Natural killer cell (primary cell): ENCODE results near the gene CBFA2T3. TPM values are rescaled to one million over a fixed set of nuclear protein-coding genes. Genes with fewer than 3 reads are reported as not detected.

Experiments used
- ATAC-seq, 3 donors: fragments of 150-1000 bp in 2 of 3; fragments of 200-7000 bp in 1 of 3; cut with Tn5 transposase; 1 replicate in 1 of 3; 2 replicates in 2 of 3; pipeline ENCODE4 v1.10.0; 2021; ENCODE audit warnings: mild to moderate bottlenecking in 2 of 3, moderate library complexity in 2 of 3
- DNase-seq, 2 donors: peaks; one replicate each; pipeline versions ENCODE4 v3.0.0 to v3.0.0-alpha.2; 2013 to 2021; ENCODE audit warnings: mixed read lengths in 1 of 2
- H3K27ac ChIP-seq: one replicate; pipeline ENCODE4 v1.5.1; 2013; ENCODE audit warnings: mild to moderate bottlenecking, low read length
- H3K27me3 ChIP-seq: one replicate; pipeline ENCODE4 v1.6.1; 2013; ENCODE audit warnings: low read length; ENCODE audit not compliant: control insufficient read depth, insufficient read depth
- H3K36me3 ChIP-seq: one replicate; pipeline ENCODE4 v1.6.1; 2013; ENCODE audit warnings: low read length; ENCODE audit not compliant: control insufficient read depth, insufficient read depth
- H3K4me1 ChIP-seq: one replicate; pipeline ENCODE4 v1.6.1; 2013; ENCODE audit warnings: low read length; ENCODE audit not compliant: control insufficient read depth, insufficient read depth
- H3K4me3 ChIP-seq: one replicate; pipeline ENCODE4 v1.5.1; 2013; ENCODE audit warnings: low read length
- H3K9me3 ChIP-seq: one replicate; pipeline ENCODE4 v1.6.1; 2013; ENCODE audit warnings: low read length; ENCODE audit not compliant: control insufficient read depth, insufficient read depth
- H3K27ac Mint-ChIP-seq, 2 donors: one replicate each; pipeline ENCODE4 v1.8.0; 2022; ENCODE audit warnings: mild to moderate bottlenecking in 2 of 2, mixed read lengths in 2 of 2, moderate library complexity in 1 of 2
- H3K27me3 Mint-ChIP-seq, 2 donors: one replicate each; pipeline ENCODE4 v1.8.0; 2022; ENCODE audit warnings: low read depth in 2 of 2, mixed read lengths in 2 of 2
- H3K36me3 Mint-ChIP-seq: one replicate; pipeline ENCODE4 v1.8.0; 2022; ENCODE audit warnings: mixed read lengths
- H3K4me1 Mint-ChIP-seq, 2 donors: one replicate each; pipeline ENCODE4 v1.8.0; 2022; ENCODE audit warnings: mixed read lengths in 2 of 2
- H3K4me3 Mint-ChIP-seq: one replicate; pipeline ENCODE4 v1.8.0; 2022; ENCODE audit warnings: mild to moderate bottlenecking, moderate library complexity, mixed read lengths
- H3K9me3 Mint-ChIP-seq, 2 donors: one replicate each; pipeline ENCODE4 v1.8.0; 2022; ENCODE audit warnings: mixed read lengths in 2 of 2
- WGBS: methylation state at CpG from one replicate; pipeline ENCODE4 v1.1.7; 2013; ENCODE audit warnings: missing lambda C conversion rate; ENCODE audit not compliant: insufficient coverage; 5-methylcytosine and 5-hydroxymethylcytosine counted together
- intact Hi-C: fragments of 100-400 bp; cut with micrococcal nuclease; formaldehyde crosslinking; loops from one replicate; pipeline ENCODE4 v1.14.2; 2022
- total RNA-seq, 4 donors: library from RNA; stranded (reverse); fragments of 120-200 nt in 1 of 4; gene quantifications; one replicate each; pipeline versions ENCODE4 v1.2.3 to v1.2.4, GENCODE V29; 2013 to 2022
- TF ChIP-seq, protein P1 (sequence below): fragments of 200-600 bp; IDR thresholded peaks from one replicate; pipeline ENCODE4 v1.8.0; 2022; ENCODE audit warnings: antibody characterized with exemption

The CBFA2T3 gene
- total RNA-seq, 3 donors from 2014 or later (not counting 1 experiment from before 2014, with no cell fraction given) = 2.5 to 7.8 (median 4.2) TPM

DNA sequence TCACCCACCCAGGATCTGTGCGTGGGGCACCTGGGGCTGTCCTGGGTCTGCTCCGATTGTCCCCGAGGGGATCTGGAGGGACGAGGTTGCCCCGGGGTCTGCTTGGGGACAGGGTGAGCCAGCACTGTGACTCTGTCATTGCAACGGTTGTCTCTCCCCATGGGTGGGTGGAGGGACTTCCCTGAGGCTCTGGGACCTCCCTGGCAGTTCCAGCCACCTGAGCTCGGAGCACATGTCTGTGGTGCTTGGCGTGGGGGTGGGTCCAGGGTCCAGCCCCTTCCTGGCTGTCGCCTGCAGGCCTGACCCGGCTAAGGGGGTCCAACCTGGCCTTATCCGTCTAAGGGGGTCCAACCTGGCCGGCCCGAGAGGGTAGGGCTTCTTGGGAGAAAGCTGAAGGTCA is 8.5 kb upstream of the CBFA2T3 start:
- Histone ChIP-seq H3K27me3 (no peaks in the 10 kb centered on the region), H3K4me1 (peaks cover 31% of the 10 kb centered on the region), H3K9me3 (no peaks in the 10 kb centered on the region), H3K36me3 (no peaks in the 10 kb centered on the region), H3K27ac (no peak overlapping the region), H3K4me3 (no peak overlapping the region)
- H3K36me3 Mint-ChIP-seq = no peaks in the 10 kb centered on the region
- ATAC-seq = no peak
- H3K27ac Mint-ChIP-seq = no peak overlapping the region
- WGBS = 82% methylated on average over 13 of the region's 13 CpGs
- intact Hi-C loops = no loop called here
- H3K4me1 Mint-ChIP-seq = no peaks in the 10 kb centered on the region
- H3K4me3 Mint-ChIP-seq = no peak overlapping the region
- DNase-seq = no peak
- peaks cover 6 to 8% of the 10 kb centered on the region in 2 donors for H3K27me3 Mint-ChIP-seq
- H3K9me3 Mint-ChIP-seq = no peaks in the 10 kb centered on the region
- TF ChIP-seq, protein P1, sequence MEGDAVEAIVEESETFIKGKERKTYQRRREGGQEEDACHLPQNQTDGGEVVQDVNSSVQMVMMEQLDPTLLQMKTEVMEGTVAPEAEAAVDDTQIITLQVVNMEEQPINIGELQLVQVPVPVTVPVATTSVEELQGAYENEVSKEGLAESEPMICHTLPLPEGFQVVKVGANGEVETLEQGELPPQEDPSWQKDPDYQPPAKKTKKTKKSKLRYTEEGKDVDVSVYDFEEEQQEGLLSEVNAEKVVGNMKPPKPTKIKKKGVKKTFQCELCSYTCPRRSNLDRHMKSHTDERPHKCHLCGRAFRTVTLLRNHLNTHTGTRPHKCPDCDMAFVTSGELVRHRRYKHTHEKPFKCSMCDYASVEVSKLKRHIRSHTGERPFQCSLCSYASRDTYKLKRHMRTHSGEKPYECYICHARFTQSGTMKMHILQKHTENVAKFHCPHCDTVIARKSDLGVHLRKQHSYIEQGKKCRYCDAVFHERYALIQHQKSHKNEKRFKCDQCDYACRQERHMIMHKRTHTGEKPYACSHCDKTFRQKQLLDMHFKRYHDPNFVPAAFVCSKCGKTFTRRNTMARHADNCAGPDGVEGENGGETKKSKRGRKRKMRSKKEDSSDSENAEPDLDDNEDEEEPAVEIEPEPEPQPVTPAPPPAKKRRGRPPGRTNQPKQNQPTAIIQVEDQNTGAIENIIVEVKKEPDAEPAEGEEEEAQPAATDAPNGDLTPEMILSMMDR = no peak

DNA sequence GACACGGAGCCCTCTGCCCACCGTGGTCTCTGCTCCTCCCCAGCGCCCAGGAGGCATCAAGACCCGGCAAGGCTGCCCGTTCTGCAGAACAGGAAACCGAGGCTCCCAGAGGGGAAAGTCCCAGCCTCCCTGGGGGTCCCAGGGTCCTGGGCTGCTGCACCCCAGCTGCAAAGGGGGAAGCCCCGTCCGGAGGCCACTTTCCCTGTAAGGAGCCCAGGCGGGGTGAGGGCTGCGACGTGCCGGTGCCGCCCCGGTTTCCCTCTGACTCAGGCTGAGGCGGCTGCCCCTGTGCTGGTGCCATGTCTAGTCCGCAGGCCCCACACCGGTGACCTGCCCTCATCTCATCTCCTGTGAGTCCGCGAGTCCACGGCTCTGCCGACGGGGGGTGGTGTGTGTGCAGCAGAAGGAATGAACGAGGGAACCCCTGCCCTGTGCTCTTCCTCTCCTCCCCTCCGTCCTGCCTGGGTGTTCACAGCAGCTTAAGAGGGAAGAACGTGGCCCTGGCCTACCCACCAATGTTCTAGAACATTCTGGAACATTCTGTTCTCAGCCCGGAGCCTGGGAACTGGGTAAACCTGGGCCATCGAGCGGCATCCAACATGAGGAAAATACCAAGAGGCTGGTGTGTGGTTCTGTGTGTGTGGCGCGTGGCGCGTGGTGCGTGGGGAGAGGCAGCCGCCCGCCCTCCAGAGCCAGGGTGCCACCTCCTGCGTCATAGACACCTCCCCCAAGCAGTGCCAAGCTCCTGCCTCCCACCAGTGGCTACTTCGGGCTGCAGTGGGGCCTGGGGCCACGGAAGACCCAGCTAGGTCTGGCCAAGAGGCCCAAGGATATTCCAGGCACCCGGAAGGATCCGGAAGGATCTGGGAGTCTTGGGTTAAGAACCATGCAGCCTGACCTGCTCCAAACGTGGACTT is 7.0 kb upstream of the CBFA2T3 start:
- WGBS = 59% methylated on average over 41 of the region's 41 CpGs
- Histone ChIP-seq H3K27me3 (no peaks in the 10 kb centered on the region), H3K4me1 (peaks cover 35% of the 10 kb centered on the region), H3K27ac (no peak overlapping the region), H3K36me3 (no peaks in the 10 kb centered on the region), H3K4me3 (no peak overlapping the region), H3K9me3 (no peaks in the 10 kb centered on the region)
- DNase-seq (no peak), ATAC-seq (no peak)
- no peak overlapping the region for H3K27ac Mint-ChIP-seq
- H3K9me3 Mint-ChIP-seq = no peaks in the 10 kb centered on the region
- H3K27me3 Mint-ChIP-seq = peaks cover 6 to 12% of the 10 kb centered on the region in 2 donors
- H3K4me1 Mint-ChIP-seq = peaks cover under 1 to 9% of the 10 kb centered on the region in 2 donors
- TF ChIP-seq, protein P1 = no peak
- no peaks in the 10 kb centered on the region for H3K36me3 Mint-ChIP-seq
- intact Hi-C loops = no loop called here
- no peak overlapping the region for H3K4me3 Mint-ChIP-seq

DNA sequence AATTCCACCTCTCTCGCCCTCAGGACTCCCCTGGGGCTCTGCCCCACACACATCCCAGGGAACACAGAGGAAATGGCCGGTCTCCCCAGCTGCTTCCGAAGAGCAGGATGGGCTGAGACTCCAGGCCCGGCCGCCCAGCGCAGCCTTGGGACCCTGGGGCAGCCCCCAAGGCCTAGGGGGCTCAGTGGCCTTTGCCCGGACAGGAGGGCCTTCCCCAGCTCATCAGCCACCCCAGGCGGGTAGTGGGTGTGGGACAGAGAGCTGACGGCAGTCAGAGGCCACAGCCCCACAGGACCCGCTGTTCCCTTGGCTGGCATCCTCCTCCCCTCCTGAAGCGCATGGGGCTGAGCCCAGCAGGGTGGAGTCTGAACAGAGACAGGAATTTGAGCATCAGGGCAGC is 6.2 kb upstream of the CBFA2T3 start:
- H3K27ac ChIP-seq = no peak overlapping the region
- no peaks in the 10 kb centered on the region for H3K9me3 Mint-ChIP-seq
- TF ChIP-seq, protein P1 = no peak
- no peaks in the 10 kb centered on the region for H3K36me3 ChIP-seq
- H3K4me1 ChIP-seq = peaks cover 44% of the 10 kb centered on the region
- H3K4me3 Mint-ChIP-seq = no peak overlapping the region
- no peaks in the 10 kb centered on the region for H3K9me3 ChIP-seq
- H3K36me3 Mint-ChIP-seq = no peaks in the 10 kb centered on the region
- no peak for DNase-seq
- intact Hi-C loops = no loop called here
- H3K4me3 ChIP-seq = no peak overlapping the region
- H3K27ac Mint-ChIP-seq = no peak overlapping the region
- peaks cover 3% of the 10 kb centered on the region for H3K27me3 ChIP-seq
- WGBS = 58% methylated on average over 11 of the region's 11 CpGs
- peaks cover 6 to 15% of the 10 kb centered on the region in 2 donors for H3K27me3 Mint-ChIP-seq
- peaks cover 6 to 16% of the 10 kb centered on the region in 2 donors for H3K4me1 Mint-ChIP-seq
- no peak for ATAC-seq
